Measurements from ENCODE around the gene C19orf81. TPM values are rescaled to one million over a fixed set of nuclear protein-coding genes. Genes with fewer than 3 reads are reported as not detected.
A peak's percentile ranks its signal among the peaks of the same experiment; 100 is the strongest.

Gene C19orf81
- total and polyA plus RNA-seq, 9 of the 15 experiments (the other 6 are each of a cell fraction or from before 2014, with no cell fraction given), result 2.5 to 42.9 (median 33.0) TPM; not detected in 4

DNA sequence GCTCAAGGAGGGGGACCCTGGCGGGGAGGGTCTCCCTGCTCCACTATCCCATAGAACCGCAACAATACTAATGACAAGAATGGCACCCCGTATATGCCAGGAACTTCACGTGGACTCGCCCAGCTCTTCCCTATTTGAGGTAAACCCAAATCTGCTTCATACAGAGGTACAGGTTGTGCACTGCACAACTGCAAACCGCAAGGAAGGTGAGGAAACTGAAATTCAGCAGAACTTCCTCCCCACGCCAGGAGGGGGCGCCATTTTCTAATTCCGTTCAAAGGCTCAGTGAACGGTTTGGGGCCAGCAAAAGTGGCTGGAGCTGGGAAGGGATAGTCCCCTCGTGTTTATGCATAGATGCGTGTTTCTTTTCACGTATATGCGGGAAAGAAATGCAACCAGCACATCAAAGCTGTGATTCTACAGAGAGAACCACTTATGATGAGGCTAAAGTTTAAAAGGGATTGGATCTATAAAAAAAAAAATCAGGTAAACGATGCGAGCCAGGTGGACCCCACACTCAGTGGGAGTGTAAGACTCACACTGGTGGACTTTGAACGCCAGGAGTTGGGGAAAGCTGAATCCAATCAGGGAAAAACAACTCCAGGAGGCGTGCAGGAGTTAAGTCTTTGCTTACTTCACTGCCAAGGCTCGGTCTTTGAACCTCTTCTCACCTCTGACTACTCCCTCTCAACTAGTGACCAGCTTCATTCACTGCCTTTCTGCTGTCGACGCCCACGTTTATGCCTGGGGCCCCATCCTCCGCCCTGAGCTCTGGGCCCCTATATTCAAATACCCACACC is 20.3 kb downstream of the C19orf81 start:
- ATAC-seq, result peak; percentile 83
- Histone ChIP-seq H3K27ac (ENCODE audit: extremely low read depth, low read depth, low read length) (no peak overlapping the region), H3K4me2 (ENCODE audit: insufficient read depth, low read length) (no peak overlapping the region; the same call in 1 of the 2 replicates), H2AFZ (ENCODE audit: low read depth, low read length) (no peak overlapping the region), H3K9ac (ENCODE audit: insufficient read depth in 1 of 2, low read depth in 2 of 2, low read length in 2 of 2) (no peak overlapping the region), H3K27me3 (ENCODE audit: control insufficient read depth in 2 of 2, insufficient read depth in 2 of 2, low read length in 2 of 2) (peaks cover 19 to 43% of the 10 kb centered on the region in 2 experiments), H3K4me3 (no peak overlapping the region), H3K4me1 (replicated peaks in 1 of 2; ENCODE audit: control insufficient read depth in 2 of 2, insufficient read depth in 2 of 2, low read length in 2 of 2) (peaks cover 0 to 32% of the 10 kb centered on the region in 2 experiments; a peak in 2 of 5 replicates), H3K9me3 (replicated peaks; ENCODE audit: control insufficient read depth, insufficient read depth, low read depth, low read length) (peaks cover under 1% of the 10 kb centered on the region), H3K9me1 (ENCODE audit: control insufficient read depth, insufficient read depth, low read length) (no peaks in the 10 kb centered on the region), H3K79me2 (ENCODE audit: control insufficient read depth, insufficient read depth, low read length) (no peaks in the 10 kb centered on the region), H3K36me3 (ENCODE audit: control insufficient read depth, insufficient read depth, low read length) (no peaks in the 10 kb centered on the region), H4K20me1 (replicated peaks; ENCODE audit: control insufficient read depth, insufficient read depth, low read length) (peaks cover 9% of the 10 kb centered on the region; the same call in 1 of the 2 replicates)
- ChIA-PET POLR2A (interaction anchor here (0.9 to 1.5 kb wide), 5 partner anchors 8 to 135 kb away, joined by 3 to 5 read pairs (median 3); no protein-coding TSS in a partner anchor), CTCF (ENCODE audit: low intra/inter-chr PET ratio) (interaction anchor here (0.5 to 1.6 kb wide), 7 partner anchors 62 to 360 kb away, joined by 3 to 11 read pairs (median 5); no protein-coding TSS in a partner anchor)
- BruUV-seq (replicated peaks), result no TSS peak
- intact Hi-C loops (cut with micrococcal nuclease) (no loop called here), in situ Hi-C loops (cut with MboI) (no loop called here)
- WGBS (ENCODE audit: insufficient coverage, low coverage, missing lambda C conversion rate), result 6% methylated on average over 23 of the region's 23 CpGs
- DNase-seq (ENCODE audit: extremely low read depth in 1 of 4, low spot score in 3 of 4), result peak; percentile 68 to 75 (median 70)
- FAIRE-seq, result peak; percentile 96
- TF ChIP-seq RAD51 (IDR thresholded peaks at IDR 0.05; ENCODE audit: borderline replicate concordance, low read depth), result no peak
- 0 out of 2 replicates have a peak, but pooled peaks have one; percentile 45 for TF ChIP-seq MTA1 (IDR thresholded peaks at IDR 0.05; ENCODE audit: borderline replicate concordance)
- TF ChIP-seq ATF1 (CRISPR knock-in tag; IDR thresholded peaks at IDR 0.05), result no peak
- TF ChIP-seq ATF1 (tag; IDR thresholded peaks at IDR 0.05), result peak; percentile 12; the same call in 1 of the 2 replicates
- peak; percentile 43; the same call in 1 of the 2 replicates for TF ChIP-seq HDAC2 (IDR thresholded peaks at IDR 0.05)
- no peak for TF ChIP-seq TEAD2 (tag; IDR thresholded peaks at IDR 0.05)
- TF ChIP-seq TARDBP (IDR thresholded peaks at IDR 0.05), result peak; percentile 47; the same call in 1 of the 2 replicates
- TF ChIP-seq, protein P1, sequence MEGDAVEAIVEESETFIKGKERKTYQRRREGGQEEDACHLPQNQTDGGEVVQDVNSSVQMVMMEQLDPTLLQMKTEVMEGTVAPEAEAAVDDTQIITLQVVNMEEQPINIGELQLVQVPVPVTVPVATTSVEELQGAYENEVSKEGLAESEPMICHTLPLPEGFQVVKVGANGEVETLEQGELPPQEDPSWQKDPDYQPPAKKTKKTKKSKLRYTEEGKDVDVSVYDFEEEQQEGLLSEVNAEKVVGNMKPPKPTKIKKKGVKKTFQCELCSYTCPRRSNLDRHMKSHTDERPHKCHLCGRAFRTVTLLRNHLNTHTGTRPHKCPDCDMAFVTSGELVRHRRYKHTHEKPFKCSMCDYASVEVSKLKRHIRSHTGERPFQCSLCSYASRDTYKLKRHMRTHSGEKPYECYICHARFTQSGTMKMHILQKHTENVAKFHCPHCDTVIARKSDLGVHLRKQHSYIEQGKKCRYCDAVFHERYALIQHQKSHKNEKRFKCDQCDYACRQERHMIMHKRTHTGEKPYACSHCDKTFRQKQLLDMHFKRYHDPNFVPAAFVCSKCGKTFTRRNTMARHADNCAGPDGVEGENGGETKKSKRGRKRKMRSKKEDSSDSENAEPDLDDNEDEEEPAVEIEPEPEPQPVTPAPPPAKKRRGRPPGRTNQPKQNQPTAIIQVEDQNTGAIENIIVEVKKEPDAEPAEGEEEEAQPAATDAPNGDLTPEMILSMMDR (IDR thresholded peaks at IDR 0.05 in 2 of 3, conservative IDR thresholded peaks at IDR 0.05 in 1 of 3; ENCODE audit: insufficient read depth in 2 of 3, low read depth in 1 of 3, low read length in 3 of 3), result peak; percentile 79 to 96 (median 88)
- no peak for TF ChIP-seq RBM22 (IDR thresholded peaks at IDR 0.05; ENCODE audit: low read depth, low read length, poor library complexity, severe bottlenecking)
- TF ChIP-seq, protein P2, sequence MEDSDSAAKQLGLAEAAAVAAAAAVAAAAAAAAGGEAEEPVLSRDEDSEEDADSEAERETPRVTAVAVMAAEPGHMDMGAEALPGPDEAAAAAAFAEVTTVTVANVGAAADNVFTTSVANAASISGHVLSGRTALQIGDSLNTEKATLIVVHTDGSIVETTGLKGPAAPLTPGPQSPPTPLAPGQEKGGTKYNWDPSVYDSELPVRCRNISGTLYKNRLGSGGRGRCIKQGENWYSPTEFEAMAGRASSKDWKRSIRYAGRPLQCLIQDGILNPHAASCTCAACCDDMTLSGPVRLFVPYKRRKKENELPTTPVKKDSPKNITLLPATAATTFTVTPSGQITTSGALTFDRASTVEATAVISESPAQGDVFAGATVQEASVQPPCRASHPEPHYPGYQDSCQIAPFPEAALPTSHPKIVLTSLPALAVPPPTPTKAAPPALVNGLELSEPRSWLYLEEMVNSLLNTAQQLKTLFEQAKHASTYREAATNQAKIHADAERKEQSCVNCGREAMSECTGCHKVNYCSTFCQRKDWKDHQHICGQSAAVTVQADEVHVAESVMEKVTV (CRISPR knock-in tag; IDR thresholded peaks at IDR 0.05), result no peak
- 0 out of 4 replicates have a peak, but pooled peaks of 1 of the 2 experiments have one; percentile 58 for TF ChIP-seq MAZ (CRISPR knock-in tag; conservative IDR thresholded peaks at IDR 0.05 in 1 of 2, IDR thresholded peaks at IDR 0.05 in 1 of 2)
- peak; percentile 79; the same call in 1 of the 2 replicates for TF ChIP-seq ESRRA (IDR thresholded peaks at IDR 0.05; ENCODE audit: borderline replicate concordance, low read depth)
- no peak for TF ChIP-seq MCM5 (IDR thresholded peaks at IDR 0.05; ENCODE audit: low read depth)
- TF ChIP-seq CBFB (CRISPR knock-in tag; IDR thresholded peaks at IDR 0.05), result peak; percentile 76; the same call in 1 of the 2 replicates
- TF ChIP-seq GATAD2B (IDR thresholded peaks at IDR 0.05; ENCODE audit: borderline replicate concordance), result peak; percentile 85
- TF ChIP-seq ZNF316 (IDR thresholded peaks at IDR 0.05), result no peak
- TF ChIP-seq EGR1 (conservative IDR thresholded peaks at IDR 0.05), result peak; percentile 30; the same call in 1 of the 2 replicates
- TF ChIP-seq, protein P3, sequence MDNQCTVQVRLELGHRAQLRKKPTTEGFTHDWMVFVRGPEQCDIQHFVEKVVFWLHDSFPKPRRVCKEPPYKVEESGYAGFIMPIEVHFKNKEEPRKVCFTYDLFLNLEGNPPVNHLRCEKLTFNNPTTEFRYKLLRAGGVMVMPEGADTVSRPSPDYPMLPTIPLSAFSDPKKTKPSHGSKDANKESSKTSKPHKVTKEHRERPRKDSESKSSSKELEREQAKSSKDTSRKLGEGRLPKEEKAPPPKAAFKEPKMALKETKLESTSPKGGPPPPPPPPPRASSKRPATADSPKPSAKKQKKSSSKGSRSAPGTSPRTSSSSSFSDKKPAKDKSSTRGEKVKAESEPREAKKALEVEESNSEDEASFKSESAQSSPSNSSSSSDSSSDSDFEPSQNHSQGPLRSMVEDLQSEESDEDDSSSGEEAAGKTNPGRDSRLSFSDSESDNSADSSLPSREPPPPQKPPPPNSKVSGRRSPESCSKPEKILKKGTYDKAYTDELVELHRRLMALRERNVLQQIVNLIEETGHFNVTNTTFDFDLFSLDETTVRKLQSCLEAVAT (IDR thresholded peaks at IDR 0.05), result peak in 1 of 2 experiments; percentile 43; a peak in 1 of 4 replicates

All from K562 (cell line).